ENCODE results near the gene PLA2G15.

Gene PLA2G15

GRCh38 chr16:68253721-68254120 lies 8.5 kb downstream of the PLA2G15 start:
- no peak for DNase-seq (ENCODE audit: low read depth in 2 of 2)

DNA sequence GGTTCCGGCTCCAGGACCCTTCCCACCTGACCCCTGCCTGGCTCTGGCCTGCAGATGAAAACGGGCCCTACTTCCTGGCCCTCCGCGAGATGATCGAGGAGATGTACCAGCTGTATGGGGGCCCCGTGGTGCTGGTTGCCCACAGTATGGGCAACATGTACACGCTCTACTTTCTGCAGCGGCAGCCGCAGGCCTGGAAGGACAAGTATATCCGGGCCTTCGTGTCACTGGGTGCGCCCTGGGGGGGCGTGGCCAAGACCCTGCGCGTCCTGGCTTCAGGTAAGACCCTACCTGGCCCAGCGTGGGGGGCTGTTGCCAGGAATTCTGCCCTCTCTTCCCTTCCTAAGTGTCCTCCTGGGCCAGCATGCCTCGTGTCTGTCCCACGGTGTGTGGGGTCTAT lies 10.5 kb downstream of the PLA2G15 start:
- DNase-seq (ENCODE audit: low read depth in 2 of 2), result no peak

DNA sequence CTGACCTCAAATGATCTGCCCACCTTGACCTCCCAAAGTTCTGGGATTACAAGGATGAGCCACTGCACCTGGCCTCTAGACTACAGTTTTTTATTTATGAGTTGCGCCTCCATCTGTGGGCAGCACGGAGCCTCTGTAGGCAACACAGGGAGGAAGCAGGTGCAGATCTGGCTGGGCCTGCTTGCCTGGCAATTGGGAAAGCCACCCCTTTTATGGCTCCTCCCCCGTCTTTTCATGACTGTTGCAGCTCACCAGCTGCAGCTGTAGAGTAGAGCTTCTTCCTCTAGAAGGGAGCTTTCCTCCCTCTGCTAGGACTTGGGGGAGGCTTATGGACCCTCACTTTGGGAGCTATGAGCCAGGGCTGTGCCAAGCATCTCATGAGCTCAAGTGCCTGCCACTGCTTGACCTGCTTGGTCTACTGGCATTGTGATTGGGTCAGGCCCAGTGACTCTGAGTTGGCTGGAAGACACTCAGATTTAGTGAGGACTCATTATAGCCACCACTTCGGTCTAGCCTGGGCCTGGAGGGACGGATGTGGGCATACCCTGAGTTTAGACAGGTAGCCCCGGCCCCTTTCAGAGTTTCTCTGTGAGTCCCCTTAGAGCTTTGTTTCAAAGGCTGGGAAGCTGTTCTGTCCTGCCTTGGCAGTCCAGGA lies 12.2 kb downstream of the PLA2G15 start:
- DNase-seq (ENCODE audit: low read depth in 2 of 2), result no peak

GRCh38 chr16:68257906-68258800 lies 13.0 kb downstream of the PLA2G15 start:
- DNase-seq (ENCODE audit: low read depth in 2 of 2), result no peak

DNA sequence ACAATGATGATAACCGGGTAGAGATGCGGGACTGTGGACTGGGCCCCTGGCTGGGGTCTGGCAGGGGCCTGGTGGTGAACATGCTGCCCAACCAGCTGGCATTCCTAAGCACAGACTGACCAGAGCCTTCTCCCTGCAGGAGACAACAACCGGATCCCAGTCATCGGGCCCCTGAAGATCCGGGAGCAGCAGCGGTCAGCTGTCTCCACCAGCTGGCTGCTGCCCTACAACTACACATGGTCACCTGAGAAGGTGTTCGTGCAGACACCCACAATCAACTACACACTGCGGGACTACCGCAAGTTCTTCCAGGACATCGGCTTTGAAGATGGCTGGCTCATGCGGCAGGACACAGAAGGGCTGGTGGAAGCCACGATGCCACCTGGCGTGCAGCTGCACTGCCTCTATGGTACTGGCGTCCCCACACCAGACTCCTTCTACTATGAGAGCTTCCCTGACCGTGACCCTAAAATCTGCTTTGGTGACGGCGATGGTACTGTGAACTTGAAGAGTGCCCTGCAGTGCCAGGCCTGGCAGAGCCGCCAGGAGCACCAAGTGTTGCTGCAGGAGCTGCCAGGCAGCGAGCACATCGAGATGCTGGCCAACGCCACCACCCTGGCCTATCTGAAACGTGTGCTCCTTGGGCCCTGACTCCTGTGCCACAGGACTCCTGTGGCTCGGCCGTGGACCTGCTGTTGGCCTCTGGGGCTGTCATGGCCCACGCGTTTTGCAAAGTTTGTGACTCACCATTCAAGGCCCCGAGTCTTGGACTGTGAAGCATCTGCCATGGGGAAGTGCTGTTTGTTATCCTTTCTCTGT lies 14.0 kb downstream of the PLA2G15 start:
- no peak for DNase-seq (ENCODE audit: low read depth in 2 of 2)

GRCh38 chr16:68263559-68264127 lies 18.5 kb downstream of the PLA2G15 start:
- no peak for DNase-seq (ENCODE audit: low read depth in 2 of 2)

- DNase-seq (ENCODE audit: low read depth in 2 of 2), result peak; percentile 80 to 82
These were observed 19.2 kb downstream of the PLA2G15 start, which contains the start of gene SLC7A6 for GRCh38 chr16:68264128-68265077. SLC7A6 (plus strand) TSS chr16:68264526; CDS start chr16:68274727, 10,201 bp downstream.

- DNase-seq (ENCODE audit: low read depth in 2 of 2), result no peak
These were observed 20.1 kb downstream of the PLA2G15 start for GRCh38 chr16:68265078-68265920.

DNA sequence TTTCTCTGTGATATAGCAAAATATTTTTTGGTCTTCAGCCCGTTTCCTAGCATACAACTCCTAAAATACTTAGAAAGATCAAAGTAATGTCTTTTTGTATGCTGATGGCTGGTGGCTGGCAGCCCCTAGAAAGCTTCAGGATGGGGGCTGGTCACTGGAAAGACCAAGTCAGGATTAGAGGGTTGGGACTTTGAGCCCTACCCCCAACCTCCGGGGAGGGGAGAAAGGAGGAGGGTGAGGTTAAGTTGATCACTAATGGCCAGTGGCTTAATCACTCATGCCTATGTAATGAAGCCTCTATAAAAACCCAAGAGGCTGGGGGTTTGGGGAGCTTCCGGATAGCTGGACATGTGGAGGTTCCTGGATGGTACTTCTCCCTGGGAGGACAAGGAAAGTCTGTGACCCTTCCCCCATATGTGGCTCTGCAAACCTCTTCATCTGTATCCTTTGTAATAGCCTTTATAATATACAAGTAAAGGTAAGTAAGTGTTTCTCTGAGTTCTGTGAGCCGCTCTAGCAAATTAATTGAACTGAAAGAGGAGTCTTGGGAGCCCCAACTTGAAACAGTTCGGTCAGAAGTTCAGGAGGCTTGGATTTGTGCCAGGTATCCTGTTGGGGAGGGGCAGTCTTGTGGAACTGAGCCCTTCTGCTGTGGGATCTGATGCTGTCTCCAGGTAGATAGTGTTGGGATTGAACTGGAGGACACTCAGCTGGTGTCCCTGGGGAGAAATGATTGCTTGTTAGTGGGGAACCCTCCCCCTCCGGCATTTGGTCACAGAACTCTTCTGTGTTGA lies 22.6 kb downstream of the PLA2G15 start:
- no peak for DNase-seq (ENCODE audit: low read depth in 2 of 2)

DNA sequence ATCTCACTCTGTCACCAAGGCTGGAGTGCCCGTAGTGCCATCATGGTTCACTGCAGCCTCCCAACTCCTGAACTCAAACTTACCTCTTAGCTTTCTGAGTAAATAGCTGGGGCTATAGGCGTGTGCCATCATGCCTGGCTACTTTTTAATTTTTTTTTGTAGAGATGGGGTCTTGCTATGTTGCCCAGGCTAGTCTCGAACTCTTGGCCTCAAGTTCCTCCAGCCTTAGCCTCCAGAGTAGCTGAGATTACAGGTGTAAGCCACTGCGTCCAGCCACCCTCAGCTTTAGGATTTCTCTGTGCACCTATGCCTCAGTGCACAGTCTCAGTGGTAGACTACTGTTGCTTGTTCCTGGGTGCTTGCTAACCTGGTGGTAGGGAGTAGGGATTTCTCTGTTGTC lies 24.6 kb downstream of the PLA2G15 start:
- no peak for DNase-seq (ENCODE audit: low read depth in 2 of 2)

DNA sequence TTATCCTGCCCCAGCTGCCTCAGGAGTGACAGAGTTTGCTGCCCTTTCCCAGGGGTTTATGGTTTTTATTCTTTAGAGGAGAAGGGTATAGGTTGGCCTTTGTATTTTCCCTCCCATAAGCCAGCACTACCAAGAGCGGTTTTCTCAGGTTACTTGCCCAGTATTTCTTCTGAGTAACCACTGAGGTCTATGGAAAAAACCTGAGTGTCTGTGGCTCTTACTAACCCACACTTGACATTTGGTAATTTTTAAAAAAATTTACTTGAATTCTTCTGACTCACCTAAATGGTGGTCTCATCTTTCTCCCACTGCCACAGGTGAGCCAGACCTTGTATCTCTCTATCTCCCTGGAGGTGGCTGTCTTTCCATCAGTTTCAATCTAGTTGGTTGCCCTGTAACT lies 25.2 kb downstream of the PLA2G15 start:
- DNase-seq (ENCODE audit: low read depth in 2 of 2), result no peak

- no peak for DNase-seq (ENCODE audit: low read depth in 2 of 2)
These were observed 27.5 kb downstream of the PLA2G15 start for GRCh38 chr16:68272507-68273209.

GRCh38 chr16:68273459-68273858 lies 28.3 kb downstream of the PLA2G15 start:
- no peak for DNase-seq (ENCODE audit: low read depth in 2 of 2)

- DNase-seq (ENCODE audit: low read depth in 2 of 2), result no peak
These were observed 28.7 kb downstream of the PLA2G15 start for GRCh38 chr16:68273896-68274295.

GRCh38 chr16:68274441-68274840 lies 29.3 kb downstream of the PLA2G15 start:
- no peak for DNase-seq (ENCODE audit: low read depth in 2 of 2)

DNA sequence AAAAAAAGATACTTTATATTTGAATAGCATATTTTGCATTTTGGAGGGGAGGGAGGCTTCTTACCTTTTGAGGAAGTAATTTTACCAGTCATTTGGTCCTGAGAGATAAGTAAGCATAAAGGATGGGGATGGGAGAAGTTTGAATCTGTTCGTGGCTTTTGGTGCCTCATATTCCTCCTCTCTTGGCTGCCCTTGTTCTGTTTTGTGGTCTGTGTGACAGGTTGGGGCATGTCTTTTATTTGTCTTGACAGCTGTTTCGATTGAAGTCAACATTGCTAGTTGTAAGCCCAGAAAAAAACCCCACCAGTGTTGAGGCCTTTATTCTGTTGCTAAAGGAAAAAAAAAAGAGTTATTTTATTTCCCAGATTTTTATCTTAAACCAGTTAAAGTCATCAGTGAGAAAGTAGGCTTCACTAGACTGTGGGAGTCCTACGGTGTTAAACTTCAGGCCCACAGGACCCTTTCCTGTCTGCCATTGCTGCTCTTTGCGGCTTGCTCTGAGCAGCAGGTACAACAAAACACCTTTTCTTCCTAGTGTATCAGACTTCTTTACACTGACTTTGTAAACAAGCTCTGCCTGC lies 30.5 kb downstream of the PLA2G15 start:
- no peak for DNase-seq (ENCODE audit: low read depth in 2 of 2)

DNA sequence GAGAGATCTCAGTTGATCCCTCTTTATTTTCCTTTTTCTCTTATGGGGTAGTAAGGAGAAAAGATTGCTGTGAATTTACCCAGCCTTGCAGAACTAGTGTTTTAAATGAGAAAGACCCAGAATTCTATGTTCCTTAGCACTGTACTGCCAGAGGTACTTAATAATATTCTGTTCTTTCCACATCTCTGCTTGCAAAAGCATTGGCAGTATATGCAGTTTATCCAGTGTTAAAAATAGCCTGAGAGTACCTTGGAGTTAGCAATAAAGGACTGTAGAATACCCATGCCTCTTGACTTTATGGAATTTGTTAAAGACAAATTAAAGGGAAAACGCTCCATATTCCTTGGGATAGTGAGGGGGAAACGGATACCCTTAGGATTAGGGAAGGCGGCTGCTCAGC lies 31.1 kb downstream of the PLA2G15 start:
- no peak for DNase-seq (ENCODE audit: low read depth in 2 of 2)
